Esophagus squamous epithelium (tissue), 5 donors: ENCODE data around the gene BEX2. TPM values are rescaled to one million over a fixed set of nuclear protein-coding genes. Genes with fewer than 3 reads are reported as not detected.
"Not testable (repeated sequence)": the region's sequence is repeated elsewhere in the genome, so short reads cannot be mapped to it uniquely, and the experiment has no call there.

Experiments
- DNase-seq: peaks from one replicate; lab custom pipeline; 2025; lab: John Stamatoyannopoulos, UW
- H3K27ac ChIP-seq, 4 donors: fragments of 200-600 bp; sonication (generic); one replicate each; pipeline ENCODE4 v1.5.1; 2016 to 2019; ENCODE audit warnings: mild to moderate bottlenecking in 1 of 4
- H3K27me3 ChIP-seq, 4 donors: fragments of 200-600 bp; sonication (generic); 1 replicate in 3 of 4; 2 replicates in 1 of 4; pipeline versions ENCODE4 v1.5.1 to v1.6.0; 2017 to 2021; ENCODE audit warnings: antibody characterized with exemption in 1 of 4
- H3K36me3 ChIP-seq, 3 donors: fragments of 200-600 bp; sonication (generic); one replicate each; pipeline ENCODE4 v1.5.1; 2016 to 2019
- H3K4me1 ChIP-seq, 3 donors: fragments of 200-600 bp; sonication (generic); one replicate each; pipeline ENCODE4 v1.5.1; 2017 to 2019
- H3K4me3 ChIP-seq, 4 donors: fragments of 200-600 bp; sonication (generic); 1 replicate in 3 of 4; 2 replicates in 1 of 4; pipeline ENCODE4 v1.5.1; 2016 to 2019; ENCODE audit warnings: mild to moderate bottlenecking in 2 of 4, moderate library complexity in 1 of 4
- H3K9me3 ChIP-seq, 3 donors: fragments of 200-600 bp; sonication (generic); one replicate each; pipeline ENCODE4 v1.5.1; 2016 to 2019
- POLR2A ChIP-seq, 4 donors: fragments of 450-650 bp; IDR thresholded peaks; one replicate each; pipeline ENCODE4 v1.6.1; 2017; ENCODE audit warnings: antibody characterized with exemption in 4 of 4, mild to moderate bottlenecking in 4 of 4, moderate library complexity in 3 of 4
- WGBS, 2 donors: methylation state at CpG; one replicate each; pipeline ENCODE4 v1.1.5; 2018; 5-methylcytosine and 5-hydroxymethylcytosine counted together
- intact Hi-C: fragments of 100-400 bp; cut with DNase I; formaldehyde crosslinking; loops from one replicate; pipeline ENCODE4 v1.15.0; 2022
- total RNA-seq, 4 donors: library from RNA; depleted of rRNA; stranded (reverse); fragments of >200 nt; gene quantifications; one replicate each; pipeline ENCODE4 v1.1.0, GENCODE V29; 2016
- TF ChIP-seq, protein P1 (sequence below), 6 experiments: fragments of 450-650 bp in 4 of 6; fragments of 200-600 bp in 2 of 6; sonication (generic) in 2 of 6; IDR thresholded peaks; one replicate each; pipeline ENCODE4 v1.5.1; 2016 to 2019; ENCODE audit warnings: antibody characterized with exemption in 6 of 6, mild to moderate bottlenecking in 4 of 6, moderate library complexity in 4 of 6
- donor health status: DM: yes; HTN: yes; CAD: no.

Gene BEX2
- 10 to 100 TPM in 2 of 4 donors, 1 to 10 TPM in 2; 3.3 to 10.7 (median 7.8) TPM for total RNA-seq

DNA sequence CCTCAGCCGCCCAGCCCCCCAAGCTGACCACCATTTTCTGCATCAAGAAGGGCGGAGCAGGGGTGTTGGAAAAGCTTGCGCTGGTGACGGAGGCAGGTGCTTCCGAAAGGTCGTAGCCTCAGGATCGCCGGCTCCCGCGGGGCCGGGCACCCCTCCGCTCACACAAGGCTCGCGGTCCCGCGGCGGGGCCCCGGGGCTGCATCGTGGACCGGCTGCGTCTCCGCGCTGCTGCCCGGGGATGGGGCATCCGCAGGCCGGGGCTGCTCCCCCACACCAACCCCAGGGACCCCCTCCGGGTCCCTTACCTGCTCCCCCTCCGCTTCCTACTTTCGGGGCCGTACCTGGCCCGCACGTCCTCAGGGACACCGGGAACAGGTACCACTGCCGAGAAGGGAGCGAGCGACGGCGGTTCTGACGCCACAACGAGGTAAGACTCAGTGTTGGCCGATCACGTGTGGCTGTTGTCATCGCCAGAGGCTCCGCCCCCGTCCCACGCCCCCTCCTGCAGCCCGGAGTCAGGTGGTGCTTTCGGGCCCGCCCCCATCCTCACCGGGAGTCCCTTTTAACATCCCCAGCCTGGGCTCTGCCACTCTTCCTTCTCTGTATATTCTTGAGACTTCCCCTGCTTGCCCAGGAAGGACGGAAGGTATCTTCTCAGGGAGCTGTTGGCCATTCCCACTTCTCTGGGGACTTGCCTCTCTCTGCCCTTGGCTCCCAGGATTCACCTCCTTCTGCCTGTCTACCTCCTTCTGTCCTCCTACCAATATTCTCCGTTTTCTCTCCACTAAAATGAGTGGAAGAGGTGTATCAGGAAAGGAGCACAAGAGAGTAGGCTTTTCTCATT is at the start of gene BEX2:
Gene BEX2 (minus strand): TSS at position 436 of the 844 bp plus-strand sequence. CDS start 1,014 bp downstream, outside the sequence.
- TF ChIP-seq, protein P1, sequence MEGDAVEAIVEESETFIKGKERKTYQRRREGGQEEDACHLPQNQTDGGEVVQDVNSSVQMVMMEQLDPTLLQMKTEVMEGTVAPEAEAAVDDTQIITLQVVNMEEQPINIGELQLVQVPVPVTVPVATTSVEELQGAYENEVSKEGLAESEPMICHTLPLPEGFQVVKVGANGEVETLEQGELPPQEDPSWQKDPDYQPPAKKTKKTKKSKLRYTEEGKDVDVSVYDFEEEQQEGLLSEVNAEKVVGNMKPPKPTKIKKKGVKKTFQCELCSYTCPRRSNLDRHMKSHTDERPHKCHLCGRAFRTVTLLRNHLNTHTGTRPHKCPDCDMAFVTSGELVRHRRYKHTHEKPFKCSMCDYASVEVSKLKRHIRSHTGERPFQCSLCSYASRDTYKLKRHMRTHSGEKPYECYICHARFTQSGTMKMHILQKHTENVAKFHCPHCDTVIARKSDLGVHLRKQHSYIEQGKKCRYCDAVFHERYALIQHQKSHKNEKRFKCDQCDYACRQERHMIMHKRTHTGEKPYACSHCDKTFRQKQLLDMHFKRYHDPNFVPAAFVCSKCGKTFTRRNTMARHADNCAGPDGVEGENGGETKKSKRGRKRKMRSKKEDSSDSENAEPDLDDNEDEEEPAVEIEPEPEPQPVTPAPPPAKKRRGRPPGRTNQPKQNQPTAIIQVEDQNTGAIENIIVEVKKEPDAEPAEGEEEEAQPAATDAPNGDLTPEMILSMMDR (IDR thresholded peaks at IDR 0.05): no peak
- TF ChIP-seq POLR2A (IDR thresholded peaks at IDR 0.05): peak in 3 of 4 donors; percentile 32 to 67 (median 36)
- WGBS, 2 donors: 11 to 54% methylated on average over 3 to 18 of the region's 52 CpGs
- Histone ChIP-seq H3K4me3 (peak within 1 kb of the TSS; percentile 46 to 71 (median 55)), H3K9me3 (no peaks in the 10 kb centered on the region), H3K27ac (peak within 1 kb of the TSS in 1 of 4 donors; percentile 55), H3K27me3 (no peaks in the 10 kb centered on the region), H3K36me3 (no peaks in the 10 kb centered on the region), H3K4me1 (peaks cover 0 to 5% (median 0%) of the 10 kb centered on the region in 3 donors)
- intact Hi-C loops: no loop called here
- DNase-seq: no peak

GRCh38 chrX:103360092-103360491 is 49.3 kb upstream of the BEX2 start:
- Histone ChIP-seq H3K36me3 (no peaks in the 10 kb centered on the region), H3K4me3 (no peak overlapping the region), H3K9me3 (no peaks in the 10 kb centered on the region), H3K27ac (no peak overlapping the region), H3K27me3 (no peaks in the 10 kb centered on the region), H3K4me1 (peaks cover 0 to 14% (median 0%) of the 10 kb centered on the region in 3 donors)
- intact Hi-C loops: no loop called here
- DNase-seq: no peak
- TF ChIP-seq, protein P1 (IDR thresholded peaks at IDR 0.05): no peak
- TF ChIP-seq POLR2A (IDR thresholded peaks at IDR 0.05): no peak
- 50 to 85% methylated on average over 2 of the region's 2 CpGs for WGBS, 2 donors

GRCh38 chrX:103359605-103360004 is 48.8 kb upstream of the BEX2 start:
- peaks cover 0 to 14% (median 0%) of the 10 kb centered on the region in 3 donors for H3K4me1 ChIP-seq
- H3K9me3 ChIP-seq, H3K36me3 ChIP-seq, intact Hi-C loops, H3K27ac ChIP-seq, DNase-seq, H3K27me3 ChIP-seq, H3K4me3 ChIP-seq: not testable (repeated sequence)
- 71 to 86% methylated on average over 3 of the region's 3 CpGs for WGBS, 2 donors

GRCh38 chrX:103357871-103358270 is 47.1 kb upstream of the BEX2 start:
- H3K27me3 ChIP-seq: no peaks in the 10 kb centered on the region
- peaks cover 0 to 14% (median 0%) of the 10 kb centered on the region in 3 donors for H3K4me1 ChIP-seq
- intact Hi-C loops: no loop called here
- TF ChIP-seq POLR2A (IDR thresholded peaks at IDR 0.05): no peak
- TF ChIP-seq, protein P1 (IDR thresholded peaks at IDR 0.05): no peak
- WGBS, 2 donors: 91% methylated on average over 2 of the region's 2 CpGs
- peak overlapping the region in 1 of 4 donors; percentile 71 for H3K4me3 ChIP-seq
- no peaks in the 10 kb centered on the region for H3K9me3 ChIP-seq
- H3K27ac ChIP-seq: no peak overlapping the region
- DNase-seq: no peak
- no peaks in the 10 kb centered on the region for H3K36me3 ChIP-seq

GRCh38 chrX:103356858-103357257 is 46.1 kb upstream of the BEX2 start:
- intact Hi-C loops: no loop called here
- Histone ChIP-seq H3K27ac (peak overlapping the region; percentile 81 to 91 (median 90)), H3K36me3 (no peaks in the 10 kb centered on the region), H3K4me1 (peaks cover 0 to 14% (median 0%) of the 10 kb centered on the region in 3 donors), H3K9me3 (no peaks in the 10 kb centered on the region), H3K4me3 (peak overlapping the region; percentile 59 to 71 (median 62)), H3K27me3 (no peaks in the 10 kb centered on the region)
- DNase-seq: no peak
- no peak for TF ChIP-seq POLR2A (IDR thresholded peaks at IDR 0.05)
- TF ChIP-seq, protein P1 (IDR thresholded peaks at IDR 0.05): no peak
- 0 to 27% methylated on average over 13 of the region's 13 CpGs for WGBS, 2 donors
